H9 (cell line): ENCODE measurements around the gene DCN. TPM values are rescaled to one million over a fixed set of nuclear protein-coding genes. Genes with fewer than 3 reads are reported as not detected.

ENCODE experiments used
- DNase-seq: peaks from one replicate; pipeline ENCODE4 v3.0.0-alpha.2; 2017
- H2AFZ ChIP-seq: one replicate; pipeline ENCODE4 v1.6.1; 2013; ENCODE audit warnings: mild to moderate bottlenecking, low read length, control low read depth, moderate library complexity
- H2AK5ac ChIP-seq: 2 replicates; pipeline ENCODE4 v1.6.1; 2013; ENCODE audit warnings: low read length, control low read depth, mixed read lengths; ENCODE audit not compliant: insufficient read length
- H2BK120ac ChIP-seq: one replicate; pipeline ENCODE4 v1.6.1; 2013; ENCODE audit warnings: low read depth, mild to moderate bottlenecking, low read length, control low read depth, inconsistent platforms; ENCODE audit not compliant: poor library complexity, severe bottlenecking
- H2BK12ac ChIP-seq: 2 replicates; pipeline ENCODE4 v1.6.1; 2013; ENCODE audit warnings: low read length, control low read depth, mixed read lengths, low read depth; ENCODE audit not compliant: insufficient read length
- H2BK15ac ChIP-seq: 2 replicates; pipeline ENCODE4 v1.6.1; 2013; ENCODE audit warnings: low read depth, low read length, control low read depth
- H2BK20ac ChIP-seq: one replicate; pipeline ENCODE4 v1.6.1; 2013; ENCODE audit warnings: low read depth, mild to moderate bottlenecking, low read length, control low read depth, inconsistent platforms; ENCODE audit not compliant: poor library complexity, severe bottlenecking
- H2BK5ac ChIP-seq: 2 replicates; pipeline ENCODE4 v1.6.1; 2013; ENCODE audit warnings: low read length, control low read depth, mixed read lengths; ENCODE audit not compliant: insufficient read length
- H3K14ac ChIP-seq: 2 replicates; pipeline ENCODE4 v1.6.1; 2013; ENCODE audit warnings: low read length, control low read depth; ENCODE audit not compliant: insufficient read depth
- H3K18ac ChIP-seq: 2 replicates; pipeline ENCODE4 v1.6.1; 2013; ENCODE audit warnings: low read depth, mild to moderate bottlenecking, mixed read lengths, low read length, control low read depth; ENCODE audit not compliant: insufficient read length
- H3K23ac ChIP-seq: 2 replicates; pipeline ENCODE4 v1.6.1; 2013; ENCODE audit warnings: low read length, control low read depth, mixed read lengths, low read depth; ENCODE audit not compliant: insufficient read length
- H3K23me2 ChIP-seq: 2 replicates; pipeline ENCODE4 v1.6.1; 2013; ENCODE audit warnings: low read depth, mild to moderate bottlenecking, mixed read lengths, low read length, control low read depth; ENCODE audit not compliant: insufficient read length, poor library complexity, severe bottlenecking
- H3K27ac ChIP-seq: 2 replicates; pipeline ENCODE4 v1.5.1; 2013; ENCODE audit warnings: low read length, control low read depth, mixed read lengths, low read depth; ENCODE audit not compliant: insufficient read length
- H3K27me3 ChIP-seq: 2 replicates; pipeline ENCODE4 v1.6.1; 2013; ENCODE audit warnings: low read length, control low read depth, inconsistent platforms; ENCODE audit not compliant: insufficient read depth
- H3K4ac ChIP-seq: 2 replicates; pipeline ENCODE4 v1.6.1; 2013; ENCODE audit warnings: low read depth, mild to moderate bottlenecking, control low read depth, inconsistent platforms, low read length, moderate library complexity
- H3K4me1 ChIP-seq: 2 replicates; pipeline ENCODE4 v1.6.1; 2013; ENCODE audit warnings: low read length, control low read depth, inconsistent platforms; ENCODE audit not compliant: insufficient read depth
- H3K4me2 ChIP-seq: 2 replicates; pipeline ENCODE4 v1.6.1; 2013; ENCODE audit warnings: low read length, control low read depth, mixed read lengths; ENCODE audit not compliant: insufficient read length, insufficient read depth
- H3K56ac ChIP-seq: 2 replicates; pipeline ENCODE4 v1.6.1; 2013; ENCODE audit warnings: low read depth, mild to moderate bottlenecking, mixed read lengths, low read length, control low read depth; ENCODE audit not compliant: insufficient read length
- H3K79me1 ChIP-seq: 2 replicates; pipeline ENCODE4 v1.6.1; 2013; ENCODE audit warnings: low read depth, mild to moderate bottlenecking, moderate library complexity, low read length, control low read depth, inconsistent platforms; ENCODE audit not compliant: insufficient read depth, poor library complexity, severe bottlenecking
- H3K79me2 ChIP-seq: 2 replicates; pipeline ENCODE4 v1.6.1; 2013; ENCODE audit warnings: low read length, control low read depth, inconsistent platforms; ENCODE audit not compliant: insufficient read depth
- H3K9ac ChIP-seq: 2 replicates; pipeline ENCODE4 v1.6.1; 2013; ENCODE audit warnings: low read length, control low read depth, mixed read lengths; ENCODE audit not compliant: insufficient read length; ENCODE audit errors: extremely low read depth
- H3K9me3 ChIP-seq: one replicate; pipeline ENCODE4 v1.6.1; 2013; ENCODE audit warnings: low read depth, low read length, inconsistent platforms; ENCODE audit not compliant: control insufficient read depth
- H3T11ph ChIP-seq: one replicate; pipeline ENCODE4 v1.6.1; 2013; ENCODE audit warnings: mild to moderate bottlenecking, low read length, control low read depth, inconsistent platforms
- H4K20me1 ChIP-seq: one replicate; pipeline ENCODE4 v1.6.1; 2013; ENCODE audit not compliant: control insufficient read depth, insufficient read length, insufficient read depth
- H4K5ac ChIP-seq: 2 replicates; pipeline ENCODE4 v1.6.1; 2013; ENCODE audit warnings: low read depth, mild to moderate bottlenecking, mixed read lengths, low read length, control low read depth; ENCODE audit not compliant: insufficient read length
- H4K8ac ChIP-seq: replicated peaks from 2 replicates; pipeline ENCODE4 v1.6.1; 2013; ENCODE audit warnings: low read length, control low read depth, mixed read lengths, low read depth; ENCODE audit not compliant: insufficient read length
- H4K91ac ChIP-seq: 2 replicates; pipeline ENCODE4 v1.6.1; 2013; ENCODE audit warnings: low read depth, mild to moderate bottlenecking, moderate library complexity, mixed read lengths, low read length, control low read depth; ENCODE audit not compliant: insufficient read length
- H3K27ac Mint-ChIP-seq, 3 experiments: 2 replicates in 2 of 3; 3 replicates in 1 of 3; pipeline ENCODE4 v1.8.0; 2020 to 2021; ENCODE audit warnings: mixed read lengths in 3 of 3, mild to moderate bottlenecking in 1 of 3, moderate library complexity in 1 of 3
- H3K27me3 Mint-ChIP-seq: 2 replicates; pipeline ENCODE4 v1.8.0; 2021; ENCODE audit warnings: low read depth, mild to moderate bottlenecking, moderate library complexity, mixed read lengths
- H3K36me3 Mint-ChIP-seq, 3 experiments: 2 replicates in 2 of 3; 3 replicates in 1 of 3; pipeline ENCODE4 v1.8.0; 2020 to 2021; ENCODE audit warnings: low read depth in 3 of 3, mixed read lengths in 3 of 3; ENCODE audit not compliant: insufficient read depth in 1 of 3
- H3K4me1 Mint-ChIP-seq, 2 experiments: 2 replicates each; pipeline ENCODE4 v1.8.0; 2020; ENCODE audit warnings: mixed read lengths in 2 of 2
- H3K4me3 Mint-ChIP-seq, 2 experiments: 2 replicates in 1 of 2; 3 replicates in 1 of 2; pipeline ENCODE4 v1.8.0; 2020 to 2021; ENCODE audit warnings: mild to moderate bottlenecking in 2 of 2, mixed read lengths in 2 of 2, moderate library complexity in 1 of 2
- H3K9me3 Mint-ChIP-seq, 2 experiments: 2 replicates in 1 of 2; 3 replicates in 1 of 2; pipeline ENCODE4 v1.8.0; 2020; ENCODE audit warnings: mild to moderate bottlenecking in 2 of 2, mixed read lengths in 2 of 2, moderate library complexity in 1 of 2
- WGBS: extraction: QIAGEN DNeasy Blood & Tissue Kit; methylation state at CpG from one replicate; pipeline ENCODE4 v1.1.7; 2013; ENCODE audit warnings: missing lambda C conversion rate, low lambda C conversion rate, mixed read lengths; ENCODE audit not compliant: insufficient read length; ENCODE audit errors: extremely low coverage; 5-methylcytosine and 5-hydroxymethylcytosine counted together
- total RNA-seq: library from RNA; stranded (reverse); gene quantifications from 2 replicates; pipeline ENCODE4 v1.2.1, GENCODE V29; 2021
- TF ChIP-seq, protein P1 (sequence below): fragments of 200-600 bp; sonication (generic); conservative IDR thresholded peaks from 3 replicates; pipeline ENCODE4 v1.8.0; 2021; ENCODE audit warnings: antibody characterized with exemption, mild to moderate bottlenecking

The DCN gene
- total RNA-seq, 1 experiment from 2014 or later, result not detected

DNA sequence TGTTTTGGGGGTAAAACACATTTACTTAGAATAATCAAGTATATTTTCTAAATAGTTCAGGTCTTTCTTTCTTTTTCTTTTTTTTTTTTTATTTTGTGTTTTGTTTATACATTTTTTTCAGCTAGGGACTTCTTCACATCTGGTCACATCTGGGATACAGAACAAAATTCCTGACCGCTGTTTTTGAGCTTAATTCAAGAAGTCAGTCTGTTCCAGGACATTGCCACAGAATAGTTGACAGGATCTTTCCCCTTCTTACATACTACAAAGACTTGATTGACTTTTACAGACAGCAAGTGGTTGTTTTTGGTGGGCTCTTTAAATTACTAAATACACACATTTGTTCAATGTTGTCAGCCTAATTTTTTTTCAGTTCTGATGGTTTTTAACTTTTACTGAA, 41.8 kb upstream of the DCN start:
- Histone ChIP-seq H3K9me3 (no peaks in the 10 kb centered on the region), H2BK5ac (no peak overlapping the region), H3K4ac (no peak overlapping the region), H2BK12ac (no peak overlapping the region), H3K27ac (no peak overlapping the region), H3K56ac (no peak overlapping the region), H3K9ac (no peak overlapping the region), H3T11ph (no peak overlapping the region), H3K23me2 (no peaks in the 10 kb centered on the region), H2BK15ac (no peak overlapping the region), H3K79me2 (no peaks in the 10 kb centered on the region), H2AFZ (no peak overlapping the region), H3K18ac (no peak overlapping the region), H3K4me1 (no peaks in the 10 kb centered on the region), H4K8ac (no peak overlapping the region), H3K4me2 (no peak overlapping the region), H3K27me3 (no peaks in the 10 kb centered on the region), H2AK5ac (no peak overlapping the region), H2BK20ac (no peak overlapping the region), H3K79me1 (no peaks in the 10 kb centered on the region), H4K20me1 (no peaks in the 10 kb centered on the region), H4K91ac (no peak overlapping the region), H3K23ac (no peak overlapping the region), H4K5ac (no peak overlapping the region), H2BK120ac (no peak overlapping the region), H3K14ac (no peak overlapping the region)
- DNase-seq, result no peak
- no CpG with 5 or more reads among the region's 1 CpG for WGBS
- H3K27me3 Mint-ChIP-seq, result no peaks in the 10 kb centered on the region
- H3K4me1 Mint-ChIP-seq, result no peaks in the 10 kb centered on the region
- TF ChIP-seq, protein P1, sequence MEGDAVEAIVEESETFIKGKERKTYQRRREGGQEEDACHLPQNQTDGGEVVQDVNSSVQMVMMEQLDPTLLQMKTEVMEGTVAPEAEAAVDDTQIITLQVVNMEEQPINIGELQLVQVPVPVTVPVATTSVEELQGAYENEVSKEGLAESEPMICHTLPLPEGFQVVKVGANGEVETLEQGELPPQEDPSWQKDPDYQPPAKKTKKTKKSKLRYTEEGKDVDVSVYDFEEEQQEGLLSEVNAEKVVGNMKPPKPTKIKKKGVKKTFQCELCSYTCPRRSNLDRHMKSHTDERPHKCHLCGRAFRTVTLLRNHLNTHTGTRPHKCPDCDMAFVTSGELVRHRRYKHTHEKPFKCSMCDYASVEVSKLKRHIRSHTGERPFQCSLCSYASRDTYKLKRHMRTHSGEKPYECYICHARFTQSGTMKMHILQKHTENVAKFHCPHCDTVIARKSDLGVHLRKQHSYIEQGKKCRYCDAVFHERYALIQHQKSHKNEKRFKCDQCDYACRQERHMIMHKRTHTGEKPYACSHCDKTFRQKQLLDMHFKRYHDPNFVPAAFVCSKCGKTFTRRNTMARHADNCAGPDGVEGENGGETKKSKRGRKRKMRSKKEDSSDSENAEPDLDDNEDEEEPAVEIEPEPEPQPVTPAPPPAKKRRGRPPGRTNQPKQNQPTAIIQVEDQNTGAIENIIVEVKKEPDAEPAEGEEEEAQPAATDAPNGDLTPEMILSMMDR, result no peak
- H3K36me3 Mint-ChIP-seq, result no peaks in the 10 kb centered on the region
- no peak overlapping the region for H3K4me3 Mint-ChIP-seq
- no peak overlapping the region for H3K27ac Mint-ChIP-seq
- H3K9me3 Mint-ChIP-seq, result no peaks in the 10 kb centered on the region
